Measurements from ENCODE around the gene OPN1MW. TPM values are rescaled to one million over a fixed set of nuclear protein-coding genes. Genes with fewer than 3 reads are reported as not detected.
"Not testable (repeated sequence)": the region's sequence is repeated elsewhere in the genome, so short reads cannot be mapped to it uniquely, and the experiment has no call there.

The OPN1MW gene
- total and polyA plus RNA-seq, 7 donors, result not detected

DNA sequence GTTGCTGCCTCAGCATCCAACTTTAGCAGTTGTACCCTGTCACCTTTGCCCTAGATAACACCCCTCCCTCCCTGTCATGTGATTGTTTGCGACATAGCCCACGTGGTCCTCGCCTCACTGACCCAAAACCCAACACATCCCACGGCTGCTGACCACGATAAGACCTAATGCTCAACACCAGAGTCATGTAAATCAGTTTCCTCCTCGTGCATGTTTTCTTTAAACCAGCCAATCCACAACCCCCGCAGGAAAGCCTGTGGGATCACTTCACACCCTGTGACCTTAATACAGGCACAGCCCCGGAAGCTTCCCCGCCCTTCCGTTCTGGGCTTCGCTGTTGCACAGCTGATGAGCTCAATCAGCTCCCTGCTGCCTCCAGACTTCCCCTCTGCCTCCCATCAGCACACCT, 9.9 kb upstream of the OPN1MW start:
- WGBS, 2 donors, result no CpG with 5 or more reads among the region's 11 CpGs
- not testable (repeated sequence) for H3K9me3 ChIP-seq

DNA sequence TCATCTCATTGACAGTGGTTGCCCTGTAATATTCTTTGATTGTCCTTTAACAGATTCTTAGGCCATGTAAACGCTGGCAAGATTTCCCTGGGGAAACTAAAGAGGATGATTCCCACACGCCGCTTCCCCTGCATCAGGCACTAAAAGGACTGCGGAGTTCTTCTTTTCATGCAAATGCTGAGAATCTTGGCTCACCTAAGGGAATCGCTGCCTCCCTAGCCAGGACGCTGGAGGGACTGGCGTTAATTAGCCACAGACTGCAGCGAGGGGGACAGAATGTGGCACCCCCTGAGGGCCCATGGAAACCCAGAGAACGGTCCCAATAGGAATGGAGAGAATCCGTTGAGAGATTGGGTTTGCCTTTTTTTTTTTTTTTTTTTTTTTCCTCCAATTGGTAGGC, 8.0 kb upstream of the OPN1MW start:
- H3K36me3 ChIP-seq, result not testable (repeated sequence)

More for the DNA sequence above, 9.9 kb upstream of the OPN1MW start:
- H3K4me1 ChIP-seq; H3K36me3 ChIP-seq; intact Hi-C loops (cut with DNase I); H3K27me3 ChIP-seq; H3K27ac ChIP-seq; H3K4me3 ChIP-seq; DNase-seq: not testable (repeated sequence)

DNA sequence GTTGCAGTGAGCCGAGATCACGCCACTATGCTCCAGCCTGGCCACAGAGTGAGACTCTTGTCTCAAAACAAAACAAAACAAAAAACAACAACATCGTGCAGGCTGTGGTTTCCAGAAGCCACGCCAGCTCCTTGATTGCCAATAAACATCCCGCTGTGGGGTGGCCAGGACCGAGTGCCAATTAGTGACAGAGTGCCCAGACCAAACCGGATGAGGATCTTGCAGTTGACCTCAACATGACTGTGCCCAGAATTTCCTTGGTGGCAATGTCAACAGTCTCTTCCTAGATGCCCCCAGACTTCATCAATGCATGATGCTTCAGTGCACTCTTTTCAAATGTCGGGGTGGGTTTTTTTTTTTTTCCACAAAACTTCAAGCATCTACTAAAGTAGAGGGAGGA, 1.4 kb downstream of the OPN1MW start:
- H3K27ac ChIP-seq; H3K4me3 ChIP-seq; H3K36me3 ChIP-seq; H3K27me3 ChIP-seq; H3K9me3 ChIP-seq; intact Hi-C loops (cut with DNase I); DNase-seq; H3K4me1 ChIP-seq: not testable (repeated sequence)
- WGBS, 2 donors, result no CpG with 5 or more reads among the region's 8 CpGs

More for the DNA sequence above, 8.0 kb upstream of the OPN1MW start:
- H3K27me3 ChIP-seq; H3K4me3 ChIP-seq; DNase-seq; H3K27ac ChIP-seq; intact Hi-C loops (cut with DNase I); H3K4me1 ChIP-seq; H3K9me3 ChIP-seq: not testable (repeated sequence)
- no CpG with 5 or more reads among the region's 10 CpGs for WGBS, 2 donors

DNA sequence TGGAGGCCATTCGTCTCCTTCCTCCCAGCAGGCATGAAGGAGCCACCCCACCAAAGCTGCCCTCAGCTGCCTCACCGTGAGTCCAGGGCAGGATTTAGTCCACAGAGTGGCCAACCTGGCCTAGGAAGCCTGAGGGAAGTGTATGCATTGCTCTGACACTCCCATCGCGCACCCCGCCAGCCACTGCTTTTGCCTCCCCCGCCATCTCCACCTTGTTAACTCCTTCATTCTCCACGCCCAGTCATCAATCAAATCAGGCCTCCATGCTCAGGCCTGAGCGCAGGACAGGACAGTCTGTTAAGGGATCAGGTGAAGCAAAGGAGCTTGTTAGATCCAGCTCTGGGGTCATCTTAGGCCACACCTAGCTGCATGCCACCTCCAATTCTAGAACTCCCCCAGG, 10.4 kb downstream of the OPN1MW start:
- WGBS, 2 donors, result no CpG with 5 or more reads among the region's 8 CpGs
- H3K4me3 ChIP-seq; intact Hi-C loops (cut with DNase I); H3K27me3 ChIP-seq; H3K9me3 ChIP-seq; DNase-seq; H3K4me1 ChIP-seq; H3K27ac ChIP-seq; H3K36me3 ChIP-seq: not testable (repeated sequence)

DNA sequence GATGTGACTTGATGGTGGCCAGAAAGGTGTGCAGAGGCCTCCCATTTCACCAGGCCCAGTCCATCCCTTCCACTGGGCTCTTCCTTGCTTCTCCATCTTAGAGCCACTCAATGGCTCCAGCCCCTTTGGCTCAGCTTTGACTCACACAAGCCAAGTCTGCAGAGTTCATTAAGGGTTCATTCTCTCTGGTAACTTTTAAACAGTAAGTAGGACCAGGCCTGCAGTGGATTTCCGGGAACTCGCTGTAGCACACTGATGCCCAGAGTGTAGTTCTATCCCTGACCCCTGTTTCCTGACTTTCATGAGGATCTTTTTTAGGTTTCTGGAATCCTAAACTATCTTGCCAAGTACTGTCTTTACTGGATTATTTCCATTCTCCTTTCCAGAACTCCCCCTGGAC, 11.9 kb downstream of the OPN1MW start:
- H3K27ac ChIP-seq; H3K36me3 ChIP-seq; H3K4me1 ChIP-seq; H3K4me3 ChIP-seq; intact Hi-C loops (cut with DNase I); H3K9me3 ChIP-seq; DNase-seq; H3K27me3 ChIP-seq: not testable (repeated sequence)
- WGBS, 2 donors, result no CpG with 5 or more reads among the region's 2 CpGs

DNA sequence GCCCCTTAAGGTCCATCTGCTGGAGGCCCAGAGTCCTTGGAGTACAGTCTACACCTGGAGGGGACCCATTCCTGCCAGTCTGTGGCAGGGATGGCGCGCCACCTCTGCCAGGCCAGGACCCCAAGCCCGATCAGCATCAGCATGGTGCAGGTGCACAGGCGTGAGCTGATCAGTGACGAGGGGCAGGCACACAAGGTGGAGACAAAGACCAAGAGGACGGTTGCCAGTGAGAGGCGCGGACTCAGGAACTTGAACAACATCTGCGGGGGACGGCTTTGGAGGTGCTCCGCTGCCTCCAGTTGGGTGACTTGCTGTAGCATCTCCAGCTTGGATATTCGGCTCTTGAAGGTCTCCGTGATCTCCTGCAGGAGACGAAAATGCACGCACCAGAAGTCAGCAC, 14.1 kb downstream of the OPN1MW start:
- H3K4me1 ChIP-seq; DNase-seq; intact Hi-C loops (cut with DNase I); H3K27me3 ChIP-seq; H3K9me3 ChIP-seq; H3K36me3 ChIP-seq; H3K27ac ChIP-seq; H3K4me3 ChIP-seq: not testable (repeated sequence)
- WGBS, 2 donors, result no CpG with 5 or more reads among the region's 15 CpGs

DNA sequence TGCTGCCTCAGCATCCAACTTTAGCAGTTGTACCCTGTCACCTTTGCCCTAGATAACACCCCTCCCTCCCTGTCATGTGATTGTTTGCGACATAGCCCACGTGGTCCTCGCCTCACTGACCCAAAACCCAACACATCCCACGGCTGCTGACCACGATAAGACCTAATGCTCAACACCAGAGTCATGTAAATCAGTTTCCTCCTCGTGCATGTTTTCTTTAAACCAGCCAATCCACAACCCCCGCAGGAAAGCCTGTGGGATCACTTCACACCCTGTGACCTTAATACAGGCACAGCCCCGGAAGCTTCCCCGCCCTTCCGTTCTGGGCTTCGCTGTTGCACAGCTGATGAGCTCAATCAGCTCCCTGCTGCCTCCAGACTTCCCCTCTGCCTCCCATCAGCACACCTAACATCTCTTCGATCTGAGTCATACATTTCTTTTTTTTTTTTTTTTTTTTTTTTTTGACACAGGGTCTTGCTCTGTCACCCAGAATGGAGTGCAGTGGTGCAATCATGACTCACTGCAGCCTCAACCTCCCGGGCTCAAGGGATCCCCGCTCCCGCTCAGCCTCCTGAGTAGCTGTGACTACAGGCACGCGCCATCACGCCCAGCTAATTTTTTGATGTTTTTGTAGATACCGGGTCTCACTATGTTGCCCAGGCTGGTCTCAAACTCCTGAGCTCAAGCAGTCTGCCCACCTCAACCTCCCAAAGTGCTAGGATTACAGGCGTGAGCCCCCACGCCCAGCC, 27.4 kb downstream of the OPN1MW start:
- not testable (repeated sequence) for H3K4me1 ChIP-seq
- WGBS, 2 donors, result no CpG with 5 or more reads among the region's 21 CpGs

DNA sequence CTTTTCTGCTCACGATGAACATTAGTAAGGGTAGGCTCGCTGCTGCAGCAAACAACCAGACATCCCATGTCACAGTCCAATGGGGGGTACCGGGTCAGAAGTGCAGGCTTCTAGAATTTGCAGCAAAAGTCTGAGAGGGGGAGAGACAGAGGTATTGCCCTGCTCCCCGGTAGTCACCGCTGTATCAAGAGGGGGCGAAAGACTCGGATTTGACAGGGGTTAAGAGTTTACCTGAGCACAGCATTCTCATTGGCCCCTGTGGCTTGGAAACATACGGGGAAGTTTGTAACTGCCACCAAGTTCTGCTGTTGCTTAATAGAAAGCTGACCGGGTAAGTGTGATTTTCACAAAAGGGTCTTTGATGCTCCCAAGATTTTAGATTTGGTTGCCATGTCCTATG, 28.7 kb downstream of the OPN1MW start:
- 85 to 90% methylated on average over 4 to 5 of the region's 9 CpGs for WGBS, 2 donors
- H3K4me1 ChIP-seq; H3K27ac ChIP-seq; H3K36me3 ChIP-seq; H3K4me3 ChIP-seq; H3K27me3 ChIP-seq; intact Hi-C loops (cut with DNase I); H3K9me3 ChIP-seq: not testable (repeated sequence)
- peak; percentile 26 for DNase-seq

More for the DNA sequence above, 27.4 kb downstream of the OPN1MW start:
- intact Hi-C loops (cut with DNase I); H3K27me3 ChIP-seq; H3K4me3 ChIP-seq; H3K36me3 ChIP-seq; H3K27ac ChIP-seq; DNase-seq; H3K9me3 ChIP-seq: not testable (repeated sequence)

DNA sequence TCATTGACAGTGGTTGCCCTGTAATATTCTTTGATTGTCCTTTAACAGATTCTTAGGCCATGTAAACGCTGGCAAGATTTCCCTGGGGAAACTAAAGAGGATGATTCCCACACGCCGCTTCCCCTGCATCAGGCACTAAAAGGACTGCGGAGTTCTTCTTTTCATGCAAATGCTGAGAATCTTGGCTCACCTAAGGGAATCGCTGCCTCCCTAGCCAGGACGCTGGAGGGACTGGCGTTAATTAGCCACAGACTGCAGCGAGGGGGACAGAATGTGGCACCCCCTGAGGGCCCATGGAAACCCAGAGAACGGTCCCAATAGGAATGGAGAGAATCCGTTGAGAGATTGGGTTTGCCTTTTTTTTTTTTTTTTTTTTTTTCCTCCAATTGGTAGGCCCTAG, 29.1 kb downstream of the OPN1MW start:
- intact Hi-C loops (cut with DNase I); H3K36me3 ChIP-seq; H3K4me1 ChIP-seq; H3K27ac ChIP-seq; H3K27me3 ChIP-seq; H3K9me3 ChIP-seq; DNase-seq; H3K4me3 ChIP-seq: not testable (repeated sequence)
- no CpG with 5 or more reads among the region's 10 CpGs for WGBS, 2 donors

DNA sequence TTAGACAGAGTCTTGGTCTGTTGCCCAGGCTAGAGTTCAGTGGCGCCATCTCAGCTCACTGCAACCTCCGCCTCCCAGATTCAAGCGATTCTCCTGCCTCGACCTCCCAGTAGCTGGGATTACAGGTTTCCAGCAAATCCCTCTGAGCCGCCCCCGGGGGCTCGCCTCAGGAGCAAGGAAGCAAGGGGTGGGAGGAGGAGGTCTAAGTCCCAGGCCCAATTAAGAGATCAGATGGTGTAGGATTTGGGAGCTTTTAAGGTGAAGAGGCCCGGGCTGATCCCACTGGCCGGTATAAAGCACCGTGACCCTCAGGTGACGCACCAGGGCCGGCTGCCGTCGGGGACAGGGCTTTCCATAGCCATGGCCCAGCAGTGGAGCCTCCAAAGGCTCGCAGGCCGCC, 37.1 kb downstream of the OPN1MW start, which contains the start of gene OPN1MW2:
Gene OPN1MW2, plus strand, starts transcription at position 301 of the 400 bp plus-strand sequence. Its CDS starts 60 bp downstream, at position 361.
- H3K9me3 ChIP-seq; H3K4me1 ChIP-seq; H3K4me3 ChIP-seq; intact Hi-C loops (cut with DNase I); DNase-seq; H3K27ac ChIP-seq; H3K27me3 ChIP-seq; H3K36me3 ChIP-seq: not testable (repeated sequence)
- WGBS, 2 donors, result no CpG with 5 or more reads among the region's 16 CpGs

DNA sequence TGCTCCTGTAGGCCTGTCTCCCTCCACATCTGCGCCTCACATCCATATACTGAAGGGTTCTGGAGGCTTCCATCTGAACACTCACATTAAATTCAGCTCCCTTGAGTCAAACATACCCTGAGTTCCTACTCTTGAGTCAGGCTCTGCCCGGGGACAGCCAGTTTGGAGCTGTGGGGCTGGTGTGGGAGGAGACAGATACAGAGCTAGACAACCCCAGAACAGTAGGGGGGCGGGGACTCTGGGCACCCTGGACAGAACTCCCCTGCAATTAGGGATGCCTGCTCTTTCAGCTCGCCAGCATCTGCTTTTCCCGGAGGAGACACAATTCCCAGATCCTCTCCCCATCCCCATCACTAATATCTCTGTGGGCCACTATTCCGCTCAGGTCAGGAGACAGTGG, 42.9 kb downstream of the OPN1MW start:
- H3K27ac ChIP-seq; H3K36me3 ChIP-seq; H3K9me3 ChIP-seq; H3K27me3 ChIP-seq; intact Hi-C loops (cut with DNase I); H3K4me1 ChIP-seq; DNase-seq; H3K4me3 ChIP-seq: not testable (repeated sequence)
- no CpG with 5 or more reads among the region's 6 CpGs for WGBS, 2 donors

DNA sequence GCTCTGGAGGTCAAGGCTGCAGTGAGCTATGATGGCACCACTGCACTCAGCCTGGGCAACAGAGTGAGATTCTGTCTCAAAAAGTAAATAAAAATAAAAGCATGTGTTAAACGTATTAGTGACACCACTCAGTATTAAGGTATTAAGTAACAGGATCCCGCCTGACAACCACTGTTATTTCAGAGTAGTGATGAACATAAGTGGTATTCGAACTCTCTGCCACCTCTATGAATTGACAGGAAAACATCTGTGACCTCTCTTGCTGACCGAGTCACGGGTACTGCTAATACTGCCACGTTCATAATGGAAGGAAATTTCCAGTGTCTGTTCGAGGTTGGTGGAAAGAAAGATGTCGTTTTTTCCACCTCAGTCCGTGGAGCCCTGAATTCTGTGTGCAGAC, 44.3 kb downstream of the OPN1MW start:
- WGBS, 2 donors, result no CpG with 5 or more reads among the region's 9 CpGs
- H3K27me3 ChIP-seq; H3K36me3 ChIP-seq; H3K4me1 ChIP-seq; H3K27ac ChIP-seq; DNase-seq; intact Hi-C loops (cut with DNase I); H3K4me3 ChIP-seq; H3K9me3 ChIP-seq: not testable (repeated sequence)

DNA sequence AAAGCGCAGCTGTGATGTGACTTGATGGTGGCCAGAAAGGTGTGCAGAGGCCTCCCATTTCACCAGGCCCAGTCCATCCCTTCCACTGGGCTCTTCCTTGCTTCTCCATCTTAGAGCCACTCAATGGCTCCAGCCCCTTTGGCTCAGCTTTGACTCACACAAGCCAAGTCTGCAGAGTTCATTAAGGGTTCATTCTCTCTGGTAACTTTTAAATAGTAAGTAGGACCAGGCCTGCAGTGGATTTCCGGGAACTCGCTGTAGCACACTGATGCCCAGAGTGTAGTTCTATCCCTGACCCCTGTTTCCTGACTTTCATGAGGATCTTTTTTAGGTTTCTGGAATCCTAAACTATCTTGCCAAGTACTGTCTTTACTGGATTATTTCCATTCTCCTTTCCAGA, 49.0 kb downstream of the OPN1MW start:
- intact Hi-C loops (cut with DNase I); H3K27me3 ChIP-seq; H3K4me3 ChIP-seq; H3K36me3 ChIP-seq; DNase-seq; H3K4me1 ChIP-seq; H3K9me3 ChIP-seq; H3K27ac ChIP-seq: not testable (repeated sequence)
- no CpG with 5 or more reads among the region's 3 CpGs for WGBS, 2 donors

DNA sequence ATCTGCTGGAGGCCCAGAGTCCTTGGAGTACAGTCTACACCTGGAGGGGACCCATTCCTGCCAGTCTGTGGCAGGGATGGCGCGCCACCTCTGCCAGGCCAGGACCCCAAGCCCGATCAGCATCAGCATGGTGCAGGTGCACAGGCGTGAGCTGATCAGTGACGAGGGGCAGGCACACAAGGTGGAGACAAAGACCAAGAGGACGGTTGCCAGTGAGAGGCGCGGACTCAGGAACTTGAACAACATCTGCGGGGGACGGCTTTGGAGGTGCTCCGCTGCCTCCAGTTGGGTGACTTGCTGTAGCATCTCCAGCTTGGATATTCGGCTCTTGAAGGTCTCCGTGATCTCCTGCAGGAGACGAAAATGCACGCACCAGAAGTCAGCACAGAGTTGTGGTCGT, 51.2 kb downstream of the OPN1MW start:
- WGBS, 2 donors, result no CpG with 5 or more reads among the region's 16 CpGs
- H3K36me3 ChIP-seq; H3K4me3 ChIP-seq; H3K27ac ChIP-seq; H3K4me1 ChIP-seq; DNase-seq; H3K9me3 ChIP-seq; intact Hi-C loops (cut with DNase I); H3K27me3 ChIP-seq: not testable (repeated sequence)
